SK-N-SH treated with all-trans-retinoic acid at 6 μM for 48 hours (cell line): ENCODE results near the gene WDR48.

ENCODE experiments used
- CREB5 ChIP-seq: fragments of 250-450 bp; sonication (Bioruptor Pico); IDR thresholded peaks from 2 replicates; pipeline ENCODE4 v1.5.1; 2020; ENCODE audit warnings: low read depth, mild to moderate bottlenecking, moderate library complexity
- POU6F1 ChIP-seq: fragments of 250-450 bp; sonication (Bioruptor Pico); IDR thresholded peaks from 2 replicates; pipeline ENCODE4 v1.8.0; 2021; ENCODE audit warnings: low read depth, mild to moderate bottlenecking, moderate library complexity, borderline replicate concordance
- TOX ChIP-seq: fragments of 250-450 bp; sonication (Bioruptor Pico); IDR thresholded peaks from 2 replicates; pipeline ENCODE4 v1.8.0; 2021; ENCODE audit warnings: mild to moderate bottlenecking, moderate library complexity, borderline replicate concordance
- ZFP3 ChIP-seq: fragments of 250-450 bp; sonication (Bioruptor Pico); IDR thresholded peaks from 2 replicates; pipeline ENCODE4 v1.5.0; 2020; ENCODE audit warnings: mild to moderate bottlenecking, moderate library complexity

GRCh38 chr3:39113291-39113690 lies 61.5 kb downstream of the WDR48 start:
- TF ChIP-seq POU6F1 (CRISPR knock-in tag) (no peak), TOX (CRISPR knock-in tag) (no peak), CREB5 (CRISPR knock-in tag) (no peak), ZFP3 (no peak)
